GM23338 (cell line): ENCODE data around the gene CLEC5A. TPM values are rescaled to one million over a fixed set of nuclear protein-coding genes. Genes with fewer than 3 reads are reported as not detected.

Experiments used
- ATAC-seq: fragments of 200-7000 bp; cut with Tn5 transposase; 3 replicates; pipeline ENCODE4 v1.9.1; 2020
- DNase-seq: peaks from one replicate; pipeline ENCODE4 v3.0.0-alpha.2; 2015; ENCODE audit warnings: low spot score
- H2AFZ ChIP-seq: fragments of 200-600 bp; sonication (generic); 2 replicates; pipeline ENCODE4 v1.8.0; 2016; ENCODE audit warnings: antibody characterized with exemption, mild to moderate bottlenecking, moderate library complexity
- H3F3A ChIP-seq: fragments of 200-600 bp; sonication (generic); replicated peaks from 2 replicates; pipeline ENCODE4 v1.8.0; 2017; ENCODE audit warnings: antibody characterized with exemption, mixed run types, low read depth
- H3K27ac ChIP-seq: fragments of 200-600 bp; sonication (generic); 2 replicates; pipeline ENCODE4 v1.6.1; 2016; ENCODE audit warnings: low read depth
- H3K27me3 ChIP-seq: fragments of 200-600 bp; sonication (generic); 2 replicates; pipeline ENCODE4 v1.8.0; 2016; ENCODE audit warnings: mild to moderate bottlenecking, mixed run types, moderate library complexity; ENCODE audit not compliant: insufficient read depth
- H3K36me3 ChIP-seq: fragments of 200-600 bp; sonication (generic); 2 replicates; pipeline ENCODE4 v1.8.0; 2016; ENCODE audit warnings: mild to moderate bottlenecking; ENCODE audit not compliant: insufficient read depth
- H3K4me1 ChIP-seq: fragments of 200-600 bp; sonication (generic); 2 replicates; pipeline ENCODE4 v1.8.0; 2016; ENCODE audit warnings: mild to moderate bottlenecking, moderate library complexity; ENCODE audit not compliant: insufficient read depth
- H3K4me2 ChIP-seq: fragments of 200-600 bp; sonication (generic); 2 replicates; pipeline ENCODE4 v1.7.1; 2017; ENCODE audit warnings: mixed run types
- H3K4me3 ChIP-seq: fragments of 200-600 bp; sonication (generic); 2 replicates; pipeline ENCODE4 v1.6.1; 2016; ENCODE audit warnings: mixed run types
- H3K79me2 ChIP-seq: fragments of 200-600 bp; sonication (generic); replicated peaks from 2 replicates; pipeline ENCODE4 v1.8.0; 2017; ENCODE audit warnings: mild to moderate bottlenecking; ENCODE audit not compliant: insufficient read depth
- H3K9me2 ChIP-seq: fragments of 200-600 bp; sonication (generic); 2 replicates; pipeline ENCODE4 v1.8.0; 2017; ENCODE audit not compliant: insufficient read depth
- H4K20me1 ChIP-seq: fragments of 200-600 bp; sonication (generic); replicated peaks from 2 replicates; pipeline ENCODE4 v1.8.0; 2017; ENCODE audit warnings: mild to moderate bottlenecking; ENCODE audit not compliant: insufficient read depth
- H3K27ac Mint-ChIP-seq: 2 replicates; pipeline ENCODE4 v1.8.0; 2020; ENCODE audit warnings: inconsistent platforms, mild to moderate bottlenecking, moderate library complexity, mixed read lengths
- H3K27me3 Mint-ChIP-seq: 3 replicates; pipeline ENCODE4 v1.8.0; 2022; ENCODE audit warnings: low read depth, mild to moderate bottlenecking, moderate library complexity, mixed read lengths, inconsistent platforms; ENCODE audit not compliant: insufficient read depth, poor library complexity
- H3K36me3 Mint-ChIP-seq: 3 replicates; pipeline ENCODE4 v1.8.0; 2021; ENCODE audit warnings: low read depth, mild to moderate bottlenecking, inconsistent platforms, moderate library complexity, mixed read lengths
- H3K4me1 Mint-ChIP-seq: 3 replicates; pipeline ENCODE4 v1.8.0; 2020; ENCODE audit warnings: mild to moderate bottlenecking, inconsistent platforms, mixed read lengths
- H3K4me3 Mint-ChIP-seq: 3 replicates; pipeline ENCODE4 v1.8.0; 2021; ENCODE audit warnings: moderate library complexity, mild to moderate bottlenecking, inconsistent platforms, mixed read lengths
- H3K9me3 Mint-ChIP-seq: 3 replicates; pipeline ENCODE4 v1.8.0; 2020; ENCODE audit warnings: moderate library complexity, mild to moderate bottlenecking, inconsistent platforms, mixed read lengths
- CREB1 ChIP-seq: fragments of 250-450 bp; sonication (Bioruptor Pico); IDR thresholded peaks from 2 replicates; pipeline ENCODE4 v1.5.0; 2020; ENCODE audit warnings: low read depth, mild to moderate bottlenecking, moderate library complexity
- EZH2 ChIP-seq: fragments of 200-600 bp; sonication (generic); IDR thresholded peaks from one replicate; pipeline ENCODE4 v1.8.0; 2017; ENCODE audit warnings: antibody characterized with exemption, mild to moderate bottlenecking, low read depth; ENCODE audit not compliant: unreplicated experiment
- EZH2phosphoT487 ChIP-seq: fragments of 200-600 bp; sonication (generic); IDR thresholded peaks from one replicate; pipeline ENCODE4 v1.8.1; 2018; ENCODE audit warnings: antibody characterized with exemption; ENCODE audit not compliant: unreplicated experiment
- JUNB ChIP-seq: IDR thresholded peaks from one replicate; pipeline ENCODE4 v1.6.1; 2016; ENCODE audit warnings: antibody characterized with exemption; ENCODE audit not compliant: unreplicated experiment
- NANOG ChIP-seq: IDR thresholded peaks from 2 replicates; pipeline ENCODE4 v1.6.1; 2016; ENCODE audit warnings: antibody characterized with exemption, borderline replicate concordance
- POLR2AphosphoS5 ChIP-seq: IDR thresholded peaks from 2 replicates; pipeline ENCODE4 v1.6.1; 2016; ENCODE audit warnings: antibody characterized with exemption, low read depth
- STAT1 ChIP-seq: IDR thresholded peaks from one replicate; pipeline ENCODE4 v1.6.1; 2016; ENCODE audit warnings: antibody characterized with exemption; ENCODE audit not compliant: unreplicated experiment
- ZNF114 ChIP-seq: fragments of 250-450 bp; sonication (Bioruptor Pico); IDR thresholded peaks from 2 replicates; pipeline ENCODE4 v1.5.0; 2020; ENCODE audit warnings: mild to moderate bottlenecking, moderate library complexity
- ZNF331 ChIP-seq: fragments of 250-450 bp; sonication (Bioruptor Pico); IDR thresholded peaks from 2 replicates; pipeline ENCODE4 v1.5.0; 2020; ENCODE audit warnings: low read depth, mild to moderate bottlenecking, moderate library complexity
- polyA plus RNA-seq: library from polyadenylated mRNA; unstranded; fragments of >200 nt; fragmentation: Nextera tagmentation; extraction: Ambion mirVana; gene quantifications from 2 replicates; pipeline ENCODE4 v1.2.1, GENCODE V29; 2016
- total RNA-seq: library from RNA; depleted of rRNA; stranded (reverse); fragments of >200 nt; shearing (Covaris generic); gene quantifications from 2 replicates; pipeline ENCODE4 v1.2.3, GENCODE V29; 2014
- TF ChIP-seq, protein P1 (sequence below): IDR thresholded peaks from one replicate; pipeline ENCODE4 v1.6.1; 2018; ENCODE audit warnings: antibody characterized with exemption; ENCODE audit not compliant: unreplicated experiment
- TF ChIP-seq, protein P2 (sequence below), 2 experiments: fragments of 200-600 bp in 1 of 2; sonication (generic) in 1 of 2; conservative IDR thresholded peaks; 2 replicates each; pipeline versions ENCODE4 v1.5.1 to v1.6.1; 2016 to 2017; ENCODE audit warnings: antibody characterized with exemption in 2 of 2, low read depth in 2 of 2, mild to moderate bottlenecking in 2 of 2, moderate library complexity in 1 of 2
- TF ChIP-seq, protein P3 (sequence below): fragments of 250-450 bp; sonication (Bioruptor Pico); IDR thresholded peaks from 2 replicates; pipeline ENCODE4 v1.5.0; 2020; ENCODE audit warnings: mild to moderate bottlenecking, moderate library complexity
- TF ChIP-seq, protein P4 (sequence below): IDR thresholded peaks from 2 replicates; pipeline ENCODE4 v1.6.1; 2016; ENCODE audit warnings: antibody characterized with exemption

The CLEC5A gene
- total and polyA plus RNA-seq, 2 experiments from 2014 or later, result not detected

DNA sequence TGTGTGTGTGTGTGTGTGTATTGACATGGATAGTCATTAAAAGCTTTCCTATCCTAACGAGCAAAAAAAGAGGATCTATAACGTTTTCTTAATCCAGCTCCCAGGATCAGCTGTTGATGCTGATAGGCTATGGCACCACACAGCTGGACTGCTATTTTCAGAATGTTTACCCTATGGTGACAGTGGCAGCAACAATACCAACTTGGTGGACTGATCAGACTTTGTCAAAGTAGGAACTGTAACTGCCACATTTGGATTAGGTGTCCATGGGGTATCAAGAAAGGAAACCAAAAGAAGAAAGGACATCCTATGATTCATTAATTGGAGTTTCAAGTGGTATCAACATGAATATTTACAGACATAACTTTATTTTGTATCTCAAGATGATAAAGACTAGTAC is 2.7 kb upstream of the CLEC5A start:
- Histone ChIP-seq H2AFZ (no peak overlapping the region), H3K79me2 (no peaks in the 10 kb centered on the region), H3K9me2 (peaks cover 10% of the 10 kb centered on the region), H3K4me2 (no peak overlapping the region), H3K27me3 (no peaks in the 10 kb centered on the region), H3F3A (no peaks in the 10 kb centered on the region), H3K4me3 (no peak overlapping the region), H3K36me3 (no peaks in the 10 kb centered on the region), H4K20me1 (no peaks in the 10 kb centered on the region), H3K4me1 (0 out of 2 replicates have a peak, but pooled peaks cover 9% of the 10 kb centered on the region), H3K27ac (no peak overlapping the region)
- TF ChIP-seq, protein P1, sequence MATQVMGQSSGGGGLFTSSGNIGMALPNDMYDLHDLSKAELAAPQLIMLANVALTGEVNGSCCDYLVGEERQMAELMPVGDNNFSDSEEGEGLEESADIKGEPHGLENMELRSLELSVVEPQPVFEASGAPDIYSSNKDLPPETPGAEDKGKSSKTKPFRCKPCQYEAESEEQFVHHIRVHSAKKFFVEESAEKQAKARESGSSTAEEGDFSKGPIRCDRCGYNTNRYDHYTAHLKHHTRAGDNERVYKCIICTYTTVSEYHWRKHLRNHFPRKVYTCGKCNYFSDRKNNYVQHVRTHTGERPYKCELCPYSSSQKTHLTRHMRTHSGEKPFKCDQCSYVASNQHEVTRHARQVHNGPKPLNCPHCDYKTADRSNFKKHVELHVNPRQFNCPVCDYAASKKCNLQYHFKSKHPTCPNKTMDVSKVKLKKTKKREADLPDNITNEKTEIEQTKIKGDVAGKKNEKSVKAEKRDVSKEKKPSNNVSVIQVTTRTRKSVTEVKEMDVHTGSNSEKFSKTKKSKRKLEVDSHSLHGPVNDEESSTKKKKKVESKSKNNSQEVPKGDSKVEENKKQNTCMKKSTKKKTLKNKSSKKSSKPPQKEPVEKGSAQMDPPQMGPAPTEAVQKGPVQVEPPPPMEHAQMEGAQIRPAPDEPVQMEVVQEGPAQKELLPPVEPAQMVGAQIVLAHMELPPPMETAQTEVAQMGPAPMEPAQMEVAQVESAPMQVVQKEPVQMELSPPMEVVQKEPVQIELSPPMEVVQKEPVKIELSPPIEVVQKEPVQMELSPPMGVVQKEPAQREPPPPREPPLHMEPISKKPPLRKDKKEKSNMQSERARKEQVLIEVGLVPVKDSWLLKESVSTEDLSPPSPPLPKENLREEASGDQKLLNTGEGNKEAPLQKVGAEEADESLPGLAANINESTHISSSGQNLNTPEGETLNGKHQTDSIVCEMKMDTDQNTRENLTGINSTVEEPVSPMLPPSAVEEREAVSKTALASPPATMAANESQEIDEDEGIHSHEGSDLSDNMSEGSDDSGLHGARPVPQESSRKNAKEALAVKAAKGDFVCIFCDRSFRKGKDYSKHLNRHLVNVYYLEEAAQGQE, result no peak
- TF ChIP-seq ZNF114 (CRISPR knock-in tag) (no peak), EZH2 (no peak), ZNF331 (no peak), CREB1 (CRISPR knock-in tag) (no peak), NANOG (no peak), POLR2AphosphoS5 (no peak), JUNB (no peak), EZH2phosphoT487 (no peak), STAT1 (no peak)
- TF ChIP-seq, protein P2, sequence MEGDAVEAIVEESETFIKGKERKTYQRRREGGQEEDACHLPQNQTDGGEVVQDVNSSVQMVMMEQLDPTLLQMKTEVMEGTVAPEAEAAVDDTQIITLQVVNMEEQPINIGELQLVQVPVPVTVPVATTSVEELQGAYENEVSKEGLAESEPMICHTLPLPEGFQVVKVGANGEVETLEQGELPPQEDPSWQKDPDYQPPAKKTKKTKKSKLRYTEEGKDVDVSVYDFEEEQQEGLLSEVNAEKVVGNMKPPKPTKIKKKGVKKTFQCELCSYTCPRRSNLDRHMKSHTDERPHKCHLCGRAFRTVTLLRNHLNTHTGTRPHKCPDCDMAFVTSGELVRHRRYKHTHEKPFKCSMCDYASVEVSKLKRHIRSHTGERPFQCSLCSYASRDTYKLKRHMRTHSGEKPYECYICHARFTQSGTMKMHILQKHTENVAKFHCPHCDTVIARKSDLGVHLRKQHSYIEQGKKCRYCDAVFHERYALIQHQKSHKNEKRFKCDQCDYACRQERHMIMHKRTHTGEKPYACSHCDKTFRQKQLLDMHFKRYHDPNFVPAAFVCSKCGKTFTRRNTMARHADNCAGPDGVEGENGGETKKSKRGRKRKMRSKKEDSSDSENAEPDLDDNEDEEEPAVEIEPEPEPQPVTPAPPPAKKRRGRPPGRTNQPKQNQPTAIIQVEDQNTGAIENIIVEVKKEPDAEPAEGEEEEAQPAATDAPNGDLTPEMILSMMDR (conservative IDR thresholded peaks at IDR 0.05; ENCODE audit: low read depth in 2 of 2), result no peak
- TF ChIP-seq, protein P3, sequence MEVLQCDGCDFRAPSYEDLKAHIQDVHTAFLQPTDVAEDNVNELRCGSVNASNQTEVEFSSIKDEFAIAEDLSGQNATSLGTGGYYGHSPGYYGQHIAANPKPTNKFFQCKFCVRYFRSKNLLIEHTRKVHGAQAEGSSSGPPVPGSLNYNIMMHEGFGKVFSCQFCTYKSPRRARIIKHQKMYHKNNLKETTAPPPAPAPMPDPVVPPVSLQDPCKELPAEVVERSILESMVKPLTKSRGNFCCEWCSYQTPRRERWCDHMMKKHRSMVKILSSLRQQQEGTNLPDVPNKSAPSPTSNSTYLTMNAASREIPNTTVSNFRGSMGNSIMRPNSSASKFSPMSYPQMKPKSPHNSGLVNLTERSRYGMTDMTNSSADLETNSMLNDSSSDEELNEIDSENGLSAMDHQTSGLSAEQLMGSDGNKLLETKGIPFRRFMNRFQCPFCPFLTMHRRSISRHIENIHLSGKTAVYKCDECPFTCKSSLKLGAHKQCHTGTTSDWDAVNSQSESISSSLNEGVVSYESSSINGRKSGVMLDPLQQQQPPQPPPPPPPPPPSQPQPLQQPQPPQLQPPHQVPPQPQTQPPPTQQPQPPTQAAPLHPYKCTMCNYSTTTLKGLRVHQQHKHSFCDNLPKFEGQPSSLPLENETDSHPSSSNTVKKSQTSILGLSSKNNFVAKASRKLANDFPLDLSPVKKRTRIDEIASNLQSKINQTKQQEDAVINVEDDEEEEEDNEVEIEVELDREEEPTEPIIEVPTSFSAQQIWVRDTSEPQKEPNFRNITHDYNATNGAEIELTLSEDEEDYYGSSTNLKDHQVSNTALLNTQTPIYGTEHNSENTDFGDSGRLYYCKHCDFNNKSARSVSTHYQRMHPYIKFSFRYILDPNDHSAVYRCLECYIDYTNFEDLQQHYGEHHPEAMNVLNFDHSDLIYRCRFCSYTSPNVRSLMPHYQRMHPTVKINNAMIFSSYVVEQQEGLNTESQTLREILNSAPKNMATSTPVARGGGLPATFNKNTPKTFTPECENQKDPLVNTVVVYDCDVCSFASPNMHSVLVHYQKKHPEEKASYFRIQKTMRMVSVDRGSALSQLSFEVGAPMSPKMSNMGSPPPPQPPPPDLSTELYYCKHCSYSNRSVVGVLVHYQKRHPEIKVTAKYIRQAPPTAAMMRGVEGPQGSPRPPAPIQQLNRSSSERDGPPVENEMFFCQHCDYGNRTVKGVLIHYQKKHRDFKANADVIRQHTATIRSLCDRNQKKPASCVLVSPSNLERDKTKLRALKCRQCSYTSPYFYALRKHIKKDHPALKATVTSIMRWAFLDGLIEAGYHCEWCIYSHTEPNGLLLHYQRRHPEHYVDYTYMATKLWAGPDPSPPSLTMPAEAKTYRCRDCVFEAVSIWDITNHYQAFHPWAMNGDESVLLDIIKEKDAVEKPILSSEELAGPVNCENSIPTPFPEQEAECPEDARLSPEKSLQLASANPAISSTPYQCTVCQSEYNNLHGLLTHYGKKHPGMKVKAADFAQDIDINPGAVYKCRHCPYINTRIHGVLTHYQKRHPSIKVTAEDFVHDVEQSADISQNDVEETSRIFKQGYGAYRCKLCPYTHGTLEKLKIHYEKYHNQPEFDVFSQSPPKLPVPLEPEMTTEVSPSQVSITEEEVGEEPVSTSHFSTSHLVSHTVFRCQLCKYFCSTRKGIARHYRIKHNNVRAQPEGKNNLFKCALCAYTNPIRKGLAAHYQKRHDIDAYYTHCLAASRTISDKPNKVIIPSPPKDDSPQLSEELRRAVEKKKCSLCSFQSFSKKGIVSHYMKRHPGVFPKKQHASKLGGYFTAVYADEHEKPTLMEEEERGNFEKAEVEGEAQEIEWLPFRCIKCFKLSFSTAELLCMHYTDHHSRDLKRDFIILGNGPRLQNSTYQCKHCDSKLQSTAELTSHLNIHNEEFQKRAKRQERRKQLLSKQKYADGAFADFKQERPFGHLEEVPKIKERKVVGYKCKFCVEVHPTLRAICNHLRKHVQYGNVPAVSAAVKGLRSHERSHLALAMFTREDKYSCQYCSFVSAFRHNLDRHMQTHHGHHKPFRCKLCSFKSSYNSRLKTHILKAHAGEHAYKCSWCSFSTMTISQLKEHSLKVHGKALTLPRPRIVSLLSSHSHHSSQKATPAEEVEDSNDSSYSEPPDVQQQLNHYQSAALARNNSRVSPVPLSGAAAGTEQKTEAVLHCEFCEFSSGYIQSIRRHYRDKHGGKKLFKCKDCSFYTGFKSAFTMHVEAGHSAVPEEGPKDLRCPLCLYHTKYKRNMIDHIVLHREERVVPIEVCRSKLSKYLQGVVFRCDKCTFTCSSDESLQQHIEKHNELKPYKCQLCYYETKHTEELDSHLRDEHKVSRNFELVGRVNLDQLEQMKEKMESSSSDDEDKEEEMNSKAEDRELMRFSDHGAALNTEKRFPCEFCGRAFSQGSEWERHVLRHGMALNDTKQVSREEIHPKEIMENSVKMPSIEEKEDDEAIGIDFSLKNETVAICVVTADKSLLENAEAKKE (CRISPR knock-in tag), result no peak
- TF ChIP-seq, protein P4, sequence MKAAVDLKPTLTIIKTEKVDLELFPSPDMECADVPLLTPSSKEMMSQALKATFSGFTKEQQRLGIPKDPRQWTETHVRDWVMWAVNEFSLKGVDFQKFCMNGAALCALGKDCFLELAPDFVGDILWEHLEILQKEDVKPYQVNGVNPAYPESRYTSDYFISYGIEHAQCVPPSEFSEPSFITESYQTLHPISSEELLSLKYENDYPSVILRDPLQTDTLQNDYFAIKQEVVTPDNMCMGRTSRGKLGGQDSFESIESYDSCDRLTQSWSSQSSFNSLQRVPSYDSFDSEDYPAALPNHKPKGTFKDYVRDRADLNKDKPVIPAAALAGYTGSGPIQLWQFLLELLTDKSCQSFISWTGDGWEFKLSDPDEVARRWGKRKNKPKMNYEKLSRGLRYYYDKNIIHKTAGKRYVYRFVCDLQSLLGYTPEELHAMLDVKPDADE, result no peak
- Mint-ChIP-seq H3K27ac (no peak overlapping the region), H3K4me3 (no peak overlapping the region), H3K9me3 (no peaks in the 10 kb centered on the region), H3K4me1 (peaks cover 5% of the 10 kb centered on the region), H3K27me3 (no peaks in the 10 kb centered on the region), H3K36me3 (no peaks in the 10 kb centered on the region)
- DNase-seq (no peak), ATAC-seq (no peak)
